Thymus (tissue), 11 donors: ENCODE measurements around the gene MLLT10. TPM values are rescaled to one million over a fixed set of nuclear protein-coding genes. Genes with fewer than 3 reads are reported as not detected.

ENCODE experiments used
- DNase-seq, 9 donors: peaks; one replicate each; pipeline ENCODE4 v3.0.0-alpha.2; 2013; ENCODE audit warnings: low spot score in 9 of 9, low read depth in 6 of 9, missing footprints in 1 of 9
- H3K27ac ChIP-seq, 2 donors: one replicate each; pipeline ENCODE4 v1.5.1; 2013; ENCODE audit warnings: control low read depth in 1 of 2, low read depth in 1 of 2, low read length in 1 of 2, mild to moderate bottlenecking in 1 of 2, moderate library complexity in 1 of 2
- H3K27me3 ChIP-seq, 2 donors: one replicate each; pipeline ENCODE4 v1.5.1; 2013; ENCODE audit warnings: low read length in 1 of 2; ENCODE audit not compliant: control insufficient read depth in 2 of 2, insufficient read depth in 1 of 2
- H3K36me3 ChIP-seq, 2 donors: one replicate each; pipeline ENCODE4 v1.5.1; 2013; ENCODE audit warnings: low read length in 1 of 2, mild to moderate bottlenecking in 1 of 2, moderate library complexity in 1 of 2; ENCODE audit not compliant: control insufficient read depth in 2 of 2, insufficient read depth in 2 of 2
- H3K4me1 ChIP-seq, 2 donors: one replicate each; pipeline ENCODE4 v1.5.1; 2013; ENCODE audit warnings: low read length in 2 of 2; ENCODE audit not compliant: control insufficient read depth in 2 of 2, insufficient read depth in 2 of 2
- H3K4me3 ChIP-seq, 2 donors: one replicate each; pipeline ENCODE4 v1.5.1; 2013; ENCODE audit warnings: low read length in 2 of 2, control low read depth in 1 of 2, mild to moderate bottlenecking in 1 of 2
- H3K9me3 ChIP-seq, 2 donors: one replicate each; pipeline ENCODE4 v1.5.1; 2013; ENCODE audit warnings: low read length in 1 of 2, mild to moderate bottlenecking in 1 of 2; ENCODE audit not compliant: control insufficient read depth in 2 of 2, insufficient read depth in 1 of 2
- WGBS: extraction: QIAGEN DNeasy Blood & Tissue Kit; methylation state at CpG from one replicate; pipeline ENCODE4 v1.1.7; 2013; 5-methylcytosine and 5-hydroxymethylcytosine counted together
- polyA plus RNA-seq: library from polyadenylated mRNA; stranded (reverse); fragments of 200-250 nt; gene quantifications from one replicate; pipeline ENCODE4 v1.2.3, GENCODE V29; 2013
- total RNA-seq: library from RNA; stranded (reverse); fragments of 120-200 nt; gene quantifications from one replicate; pipeline ENCODE4 v1.2.4, GENCODE V29; 2013
- donor health status: healthy.

MLLT10 gene
- total and polyA plus RNA-seq, 2 donors: 23.0 to 27.9 TPM

GRCh38 chr10:21493784-21494183 lies 40.2 kb upstream of the MLLT10 start:
- Histone ChIP-seq H3K27ac (no peak overlapping the region), H3K9me3 (no peaks in the 10 kb centered on the region), H3K27me3 (peaks cover 37 to 46% of the 10 kb centered on the region in 2 donors), H3K36me3 (no peaks in the 10 kb centered on the region), H3K4me3 (peak overlapping the region in 1 of 2 donors; percentile 69), H3K4me1 (peaks cover 9 to 24% of the 10 kb centered on the region in 2 donors)
- DNase-seq: no peak
- WGBS: 11% methylated on average over 9 of the region's 9 CpGs

GRCh38 chr10:21494191-21495001 lies 39.6 kb upstream of the MLLT10 start:
- Histone ChIP-seq H3K4me3 (peak overlapping the region; percentile 53 to 69), H3K36me3 (no peaks in the 10 kb centered on the region), H3K9me3 (no peaks in the 10 kb centered on the region), H3K27ac (peak overlapping the region in 1 of 2 donors; percentile 61), H3K4me1 (peaks cover 9 to 24% of the 10 kb centered on the region in 2 donors), H3K27me3 (peaks cover 43 to 52% of the 10 kb centered on the region in 2 donors)
- peak in 1 of 9 donors; percentile 55 for DNase-seq
- WGBS: under 1% methylated on average over 66 of the region's 66 CpGs

- Histone ChIP-seq H3K4me3 (peak overlapping the region; percentile 53 to 69), H3K27ac (peak overlapping the region in 1 of 2 donors; percentile 47), H3K4me1 (peaks cover 9 to 31% of the 10 kb centered on the region in 2 donors), H3K27me3 (peaks cover 51 to 60% of the 10 kb centered on the region in 2 donors), H3K9me3 (peaks cover 0 to 6% of the 10 kb centered on the region in 2 donors), H3K36me3 (no peaks in the 10 kb centered on the region)
- WGBS: under 1% methylated on average over 42 of the region's 42 CpGs
- DNase-seq: no peak
Measured at GRCh38 chr10:21495002-21495751, 38.9 kb upstream of the MLLT10 start.

- Histone ChIP-seq H3K27me3 (peaks cover 57 to 66% of the 10 kb centered on the region in 2 donors), H3K27ac (peak overlapping the region; percentile 25 to 83), H3K4me1 (peaks cover 9 to 38% of the 10 kb centered on the region in 2 donors), H3K9me3 (peaks cover 0 to 8% of the 10 kb centered on the region in 2 donors), H3K36me3 (no peaks in the 10 kb centered on the region), H3K4me3 (peak overlapping the region; percentile 53 to 69)
- WGBS: 1% methylated on average over 58 of the region's 58 CpGs
- DNase-seq: peak in 8 of 9 donors; percentile 70 to 95 (median 85)
Measured at GRCh38 chr10:21495752-21496342, 38.2 kb upstream of the MLLT10 start.

GRCh38 chr10:21496343-21497176 lies 37.5 kb upstream of the MLLT10 start:
- WGBS: under 1% methylated on average over 72 of the region's 72 CpGs
- Histone ChIP-seq H3K9me3 (peaks cover 0 to 8% of the 10 kb centered on the region in 2 donors), H3K4me1 (peaks cover 9 to 42% of the 10 kb centered on the region in 2 donors), H3K4me3 (peak overlapping the region; percentile 53 to 69), H3K36me3 (no peaks in the 10 kb centered on the region), H3K27ac (peak overlapping the region in 1 of 2 donors; percentile 83), H3K27me3 (peaks cover 62 to 72% of the 10 kb centered on the region in 2 donors)
- peak in 3 of 9 donors; percentile 78 to 91 (median 81) for DNase-seq

GRCh38 chr10:21497177-21497807 lies 36.7 kb upstream of the MLLT10 start:
- Histone ChIP-seq H3K36me3 (no peaks in the 10 kb centered on the region), H3K27ac (no peak overlapping the region), H3K4me1 (peaks cover 9 to 42% of the 10 kb centered on the region in 2 donors), H3K4me3 (peak overlapping the region; percentile 53 to 69), H3K9me3 (peaks cover 0 to 8% of the 10 kb centered on the region in 2 donors), H3K27me3 (peaks cover 62 to 75% of the 10 kb centered on the region in 2 donors)
- under 1% methylated on average over 37 of the region's 37 CpGs for WGBS
- DNase-seq: peak in 1 of 9 donors; percentile 56

- peaks cover 0 to 8% of the 10 kb centered on the region in 2 donors for H3K9me3 ChIP-seq
- H3K36me3 ChIP-seq: no peaks in the 10 kb centered on the region
- H3K27ac ChIP-seq: no peak overlapping the region
- peaks cover 60 to 75% of the 10 kb centered on the region in 2 donors for H3K27me3 ChIP-seq
- 96% methylated on average over 2 of the region's 2 CpGs for WGBS
- peak in 1 of 9 donors; percentile 11 for DNase-seq
- peaks cover 9 to 42% of the 10 kb centered on the region in 2 donors for H3K4me1 ChIP-seq
- H3K4me3 ChIP-seq: no peak overlapping the region
Measured at GRCh38 chr10:21498377-21498776, 35.7 kb upstream of the MLLT10 start.

GRCh38 chr10:21498986-21499385 lies 35.0 kb upstream of the MLLT10 start:
- WGBS: 99% methylated on average over 8 of the region's 8 CpGs
- Histone ChIP-seq H3K27ac (no peak overlapping the region), H3K4me3 (no peak overlapping the region), H3K4me1 (peaks cover 9 to 40% of the 10 kb centered on the region in 2 donors), H3K36me3 (no peaks in the 10 kb centered on the region), H3K27me3 (peaks cover 60 to 69% of the 10 kb centered on the region in 2 donors), H3K9me3 (peaks cover 0 to 8% of the 10 kb centered on the region in 2 donors)
- DNase-seq: no peak
